Neural progenitor cell (in vitro differentiated cells): ENCODE measurements around the gene PLEKHG4B.

Experiments used
- EZH2 ChIP-seq: fragments of 200-600 bp; sonication (generic); IDR thresholded peaks from 2 replicates; pipeline ENCODE4 v1.6.1; 2017; ENCODE audit warnings: antibody characterized with exemption, mild to moderate bottlenecking, moderate library complexity
- EZH2phosphoT487 ChIP-seq: fragments of 200-600 bp; sonication (generic); IDR thresholded peaks from 2 replicates; pipeline ENCODE4 v1.6.1; 2017; ENCODE audit warnings: antibody characterized with exemption
- TF ChIP-seq, protein P1 (sequence below): fragments of 200-600 bp; sonication (generic); IDR thresholded peaks from 2 replicates; pipeline ENCODE4 v1.5.1; 2017; ENCODE audit warnings: antibody characterized with exemption, mild to moderate bottlenecking

- TF ChIP-seq EZH2phosphoT487 (no peak), EZH2 (no peak)
- TF ChIP-seq, protein P1, sequence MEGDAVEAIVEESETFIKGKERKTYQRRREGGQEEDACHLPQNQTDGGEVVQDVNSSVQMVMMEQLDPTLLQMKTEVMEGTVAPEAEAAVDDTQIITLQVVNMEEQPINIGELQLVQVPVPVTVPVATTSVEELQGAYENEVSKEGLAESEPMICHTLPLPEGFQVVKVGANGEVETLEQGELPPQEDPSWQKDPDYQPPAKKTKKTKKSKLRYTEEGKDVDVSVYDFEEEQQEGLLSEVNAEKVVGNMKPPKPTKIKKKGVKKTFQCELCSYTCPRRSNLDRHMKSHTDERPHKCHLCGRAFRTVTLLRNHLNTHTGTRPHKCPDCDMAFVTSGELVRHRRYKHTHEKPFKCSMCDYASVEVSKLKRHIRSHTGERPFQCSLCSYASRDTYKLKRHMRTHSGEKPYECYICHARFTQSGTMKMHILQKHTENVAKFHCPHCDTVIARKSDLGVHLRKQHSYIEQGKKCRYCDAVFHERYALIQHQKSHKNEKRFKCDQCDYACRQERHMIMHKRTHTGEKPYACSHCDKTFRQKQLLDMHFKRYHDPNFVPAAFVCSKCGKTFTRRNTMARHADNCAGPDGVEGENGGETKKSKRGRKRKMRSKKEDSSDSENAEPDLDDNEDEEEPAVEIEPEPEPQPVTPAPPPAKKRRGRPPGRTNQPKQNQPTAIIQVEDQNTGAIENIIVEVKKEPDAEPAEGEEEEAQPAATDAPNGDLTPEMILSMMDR, result no peak
These were observed 114.4 kb downstream of the PLEKHG4B start for GRCh38 chr5:206406-206805.
